ENCODE data around the gene PRR3. TPM values are rescaled to one million over a fixed set of nuclear protein-coding genes. Genes with fewer than 3 reads are reported as not detected.

The PRR3 gene
- total RNA-seq: 8.6 and 10.1 TPM in 2 replicates

- peaks cover 2% of the 10 kb centered on the region for H3K36me3 ChIP-seq (ENCODE audit: control insufficient read depth, insufficient read depth, low read length)
- no peaks in the 10 kb centered on the region for H3K27me3 ChIP-seq (ENCODE audit: control insufficient read depth, insufficient read depth, low read length)
- peak within 1 kb of the TSS; percentile 67 for H3K4me3 ChIP-seq (ENCODE audit: low read depth, low read length)
- DNase-seq (ENCODE audit: low read depth): no peak
- no peak for TF ChIP-seq CTCF (IDR thresholded peaks at IDR 0.05; ENCODE audit: insufficient read depth, low read length, poor library complexity, severe bottlenecking)
Observed at GRCh38 chr6:30556906-30557682, at the start of gene PRR3. Gene PRR3, plus strand, starts transcription at chr6:30557295. Its CDS starts 50 bp downstream, at chr6:30557345.

GRCh38 chr6:30507849-30508827 lies 49.0 kb upstream of the PRR3 start:
- Histone ChIP-seq H3K36me3 (ENCODE audit: control insufficient read depth, insufficient read depth, low read length) (no peaks in the 10 kb centered on the region), H3K27me3 (ENCODE audit: control insufficient read depth, insufficient read depth, low read length) (no peaks in the 10 kb centered on the region), H3K4me3 (ENCODE audit: low read depth, low read length) (no peak overlapping the region)
- no peak for DNase-seq (ENCODE audit: low read depth)
- TF ChIP-seq CTCF (IDR thresholded peaks at IDR 0.05; ENCODE audit: insufficient read depth, low read length, poor library complexity, severe bottlenecking): no peak

GRCh38 chr6:30508890-30509736 lies 48.0 kb upstream of the PRR3 start:
- Histone ChIP-seq H3K27me3 (ENCODE audit: control insufficient read depth, insufficient read depth, low read length) (no peaks in the 10 kb centered on the region), H3K36me3 (ENCODE audit: control insufficient read depth, insufficient read depth, low read length) (no peaks in the 10 kb centered on the region), H3K4me3 (ENCODE audit: low read depth, low read length) (no peak overlapping the region)
- no peak for TF ChIP-seq CTCF (IDR thresholded peaks at IDR 0.05; ENCODE audit: insufficient read depth, low read length, poor library complexity, severe bottlenecking)
- no peak for DNase-seq (ENCODE audit: low read depth)

GRCh38 chr6:30510419-30511168 lies 46.5 kb upstream of the PRR3 start:
- TF ChIP-seq CTCF (IDR thresholded peaks at IDR 0.05; ENCODE audit: insufficient read depth, low read length, poor library complexity, severe bottlenecking): no peak
- DNase-seq (ENCODE audit: low read depth): no peak
- Histone ChIP-seq H3K27me3 (ENCODE audit: control insufficient read depth, insufficient read depth, low read length) (no peaks in the 10 kb centered on the region), H3K4me3 (ENCODE audit: low read depth, low read length) (no peak overlapping the region), H3K36me3 (ENCODE audit: control insufficient read depth, insufficient read depth, low read length) (no peaks in the 10 kb centered on the region)

GRCh38 chr6:30511169-30511546 lies 45.9 kb upstream of the PRR3 start:
- TF ChIP-seq CTCF (IDR thresholded peaks at IDR 0.05; ENCODE audit: insufficient read depth, low read length, poor library complexity, severe bottlenecking): no peak
- no peaks in the 10 kb centered on the region for H3K36me3 ChIP-seq (ENCODE audit: control insufficient read depth, insufficient read depth, low read length)
- H3K27me3 ChIP-seq (ENCODE audit: control insufficient read depth, insufficient read depth, low read length): no peaks in the 10 kb centered on the region
- H3K4me3 ChIP-seq (ENCODE audit: low read depth, low read length): no peak overlapping the region
- DNase-seq (ENCODE audit: low read depth): no peak
